Activated T-cell treated with anti-CD3 and anti-CD28 coated beads for 24 hours (primary cell): ENCODE results near the gene C1orf56.

Experiments
- DNase-seq: peaks from one replicate; pipeline ENCODE4 v3.0.0-alpha.2; 2020; ENCODE audit warnings: low read depth

The C1orf56 gene

GRCh38 chr1:151026460-151026859, 21.1 kb upstream of the C1orf56 start:
- DNase-seq = no peak

GRCh38 chr1:151032164-151032563, 15.4 kb upstream of the C1orf56 start:
- no peak for DNase-seq

DNA sequence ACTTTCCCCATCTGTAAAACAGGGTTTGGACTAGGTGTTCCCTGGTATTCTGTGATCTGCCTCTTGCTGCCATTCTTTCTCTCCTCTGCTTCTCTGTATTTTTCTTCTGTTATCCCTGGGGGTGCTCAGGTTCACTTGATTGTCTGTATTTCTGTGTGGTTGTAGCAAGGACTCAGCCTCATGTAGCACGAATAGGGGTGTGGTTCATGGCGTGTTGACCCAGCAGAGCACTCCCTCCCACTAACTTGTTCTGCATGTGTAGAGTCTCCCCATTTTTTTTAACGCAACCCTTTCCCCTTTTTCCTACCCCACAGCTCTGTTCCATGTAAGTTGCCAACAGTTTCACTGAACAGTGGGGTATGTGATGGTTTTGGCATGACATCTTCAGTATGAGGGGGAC, 12.4 kb upstream of the C1orf56 start:
- no peak for DNase-seq

DNA sequence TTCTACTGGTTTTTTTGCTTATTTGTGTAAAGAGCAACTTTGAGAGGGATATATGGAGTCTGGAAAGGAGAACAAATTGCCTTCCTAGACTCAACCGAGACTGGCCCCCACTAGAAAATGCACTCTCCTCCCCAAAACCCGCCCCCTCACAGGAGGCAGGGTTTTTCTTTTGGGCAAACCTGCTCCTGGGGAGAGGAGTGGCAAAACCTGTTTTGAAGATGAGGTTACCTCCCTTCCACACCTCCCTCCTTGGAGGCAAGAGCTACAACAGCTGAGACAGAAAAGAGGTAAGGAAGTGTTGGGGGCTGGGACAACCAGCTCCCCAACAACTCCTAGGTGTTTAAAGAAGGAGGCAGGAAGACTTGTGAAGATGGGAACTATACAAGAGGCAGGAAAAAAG, 11.2 kb upstream of the C1orf56 start, which contains the start of gene BNIPL:
TSS of gene BNIPL (plus strand) at position 231 of the 400 bp plus-strand sequence. CDS start at position 371, 140 bp downstream.
- no peak for DNase-seq

GRCh38 chr1:151037032-151037431, 10.5 kb upstream of the C1orf56 start:
- DNase-seq = no peak

DNA sequence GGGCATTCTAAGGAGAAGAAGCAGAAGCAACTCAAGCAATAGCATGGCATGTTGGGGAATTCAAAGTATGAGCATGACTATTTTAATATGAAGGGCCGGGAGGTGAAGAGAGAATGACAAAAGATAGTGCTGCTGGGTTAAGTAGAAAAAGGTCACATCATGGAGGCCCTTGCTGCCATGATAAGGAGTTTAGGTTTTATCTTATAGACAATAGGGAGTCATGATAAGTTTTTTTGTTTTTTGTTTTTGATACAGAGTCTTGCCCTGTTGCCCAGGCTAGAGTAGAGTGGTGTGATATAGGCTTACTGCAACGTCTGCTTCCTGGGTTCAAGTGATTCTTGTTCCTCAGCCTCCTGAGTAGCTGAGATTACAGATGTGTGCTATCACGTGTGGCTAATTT, 8.0 kb upstream of the C1orf56 start:
- no peak for DNase-seq

- no peak for DNase-seq
Observed at GRCh38 chr1:151043163-151043562, 4.4 kb upstream of the C1orf56 start.

- DNase-seq = no peak
Observed at GRCh38 chr1:151047925-151048644, 534 bp downstream of the C1orf56 start.

GRCh38 chr1:151048645-151049032, 1.1 kb downstream of the C1orf56 start:
- no peak for DNase-seq

GRCh38 chr1:151049458-151049857, 1.9 kb downstream of the C1orf56 start:
- DNase-seq = no peak

- DNase-seq = no peak
Observed at GRCh38 chr1:151050051-151050688, 2.6 kb downstream of the C1orf56 start.

- no peak for DNase-seq
Observed at GRCh38 chr1:151051356-151052009, 3.9 kb downstream of the C1orf56 start.

- DNase-seq = no peak
Observed at GRCh38 chr1:151054971-151055547, 7.5 kb downstream of the C1orf56 start.

DNA sequence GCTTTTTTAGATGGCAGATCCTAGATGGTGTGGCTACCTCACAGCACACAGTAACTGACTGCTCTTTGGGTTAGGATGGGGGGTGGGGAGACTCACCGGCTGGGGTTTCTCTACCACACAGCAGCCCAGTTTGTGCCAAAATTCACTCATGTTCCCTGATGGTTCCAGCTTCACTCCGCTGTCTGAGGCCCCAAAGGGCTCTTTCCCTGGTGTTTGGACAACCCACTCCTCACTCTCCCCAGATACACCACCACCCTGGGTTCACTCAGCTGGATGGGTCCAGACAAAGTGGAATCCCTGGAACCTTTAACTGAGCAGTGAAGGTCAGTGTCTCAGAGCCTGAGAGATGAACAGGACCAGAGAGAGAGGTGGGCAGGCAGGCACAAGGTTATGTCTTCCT, 8.0 kb downstream of the C1orf56 start:
- DNase-seq = no peak

DNA sequence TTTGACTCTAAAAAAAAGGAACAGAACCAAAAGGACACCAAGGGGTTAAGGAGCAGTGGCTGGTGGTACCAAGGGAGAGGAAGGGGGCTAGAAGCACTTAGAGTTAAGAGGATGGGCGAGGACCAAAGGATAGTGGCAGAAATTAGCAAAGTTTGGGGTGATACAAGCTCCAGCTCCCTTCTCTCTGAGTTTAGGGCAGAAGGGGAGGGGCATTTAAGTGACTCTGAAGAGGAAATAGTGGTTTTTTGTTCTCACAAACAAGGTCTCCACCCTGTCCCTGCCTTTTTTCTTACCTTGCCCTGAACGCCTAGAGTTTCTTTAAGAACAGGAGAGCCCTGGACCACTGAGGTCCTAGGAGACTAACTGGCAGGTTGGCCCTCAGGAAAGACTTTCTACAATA, 8.6 kb downstream of the C1orf56 start:
- DNase-seq = no peak

- DNase-seq = no peak
Observed at GRCh38 chr1:151058692-151059091, 11.1 kb downstream of the C1orf56 start.

GRCh38 chr1:151059109-151060006, 11.8 kb downstream of the C1orf56 start, which contains the start of gene CDC42SE1:
Gene CDC42SE1, minus strand, starts transcription at chr1:151059622. Its CDS starts 3,892 bp downstream, at chr1:151055730.
- DNase-seq = peak; percentile 75

DNA sequence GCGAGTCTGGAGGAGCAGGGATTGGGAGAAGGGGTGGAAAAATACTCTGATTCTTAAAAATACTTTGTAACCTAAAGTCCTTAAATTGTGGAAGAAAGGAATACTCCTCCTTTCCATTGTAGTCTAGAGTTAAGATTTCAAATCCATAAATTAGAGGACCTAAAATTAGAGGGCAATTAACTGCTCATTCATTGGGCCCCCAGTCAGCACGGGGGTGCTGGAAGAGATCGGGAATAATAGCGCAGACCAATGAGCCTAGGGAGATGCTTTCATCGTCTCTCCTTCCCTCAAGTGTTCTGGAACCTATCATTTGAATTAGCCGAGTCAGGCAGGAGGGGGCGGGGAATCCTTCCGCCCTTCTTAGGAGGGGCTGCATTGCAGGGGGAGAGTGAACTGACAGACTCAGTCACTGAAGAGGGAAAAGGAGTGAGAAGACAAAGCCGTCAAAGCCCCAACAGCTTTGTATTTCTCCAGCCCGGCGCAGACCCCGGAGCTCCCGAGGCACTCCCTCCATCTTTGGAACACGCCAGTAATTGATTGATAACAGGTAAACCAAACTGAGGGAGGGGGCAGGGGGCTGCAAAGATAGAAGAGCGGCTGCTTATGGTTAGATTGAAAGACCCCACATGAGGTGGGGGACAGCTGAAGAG, 12.6 kb downstream of the C1orf56 start, which contains the start of gene MLLT11:
TSS of gene MLLT11 (plus strand) at position 391 of the 650 bp plus-strand sequence. CDS start 6,828 bp downstream, outside the sequence.
- no peak for DNase-seq

GRCh38 chr1:151060657-151061421, 13.3 kb downstream of the C1orf56 start:
- DNase-seq = no peak

GRCh38 chr1:151061704-151062103, 14.2 kb downstream of the C1orf56 start:
- DNase-seq = no peak
